Ramos (cell line): ENCODE data around the gene PMF1.
"Not testable (repeated sequence)": the region's sequence is repeated elsewhere in the genome, so short reads cannot be mapped to it uniquely, and the experiment has no call there.

Experiments used
- in situ Hi-C: fragments of 300-500 bp; cut with MboI; formaldehyde crosslinking; loops from one replicate; pipeline ENCODE4 v1.14.3; 2022; ENCODE audit warnings: low sequenced_read_pairs; ENCODE audit not compliant: unreplicated experiment

The PMF1 gene

DNA sequence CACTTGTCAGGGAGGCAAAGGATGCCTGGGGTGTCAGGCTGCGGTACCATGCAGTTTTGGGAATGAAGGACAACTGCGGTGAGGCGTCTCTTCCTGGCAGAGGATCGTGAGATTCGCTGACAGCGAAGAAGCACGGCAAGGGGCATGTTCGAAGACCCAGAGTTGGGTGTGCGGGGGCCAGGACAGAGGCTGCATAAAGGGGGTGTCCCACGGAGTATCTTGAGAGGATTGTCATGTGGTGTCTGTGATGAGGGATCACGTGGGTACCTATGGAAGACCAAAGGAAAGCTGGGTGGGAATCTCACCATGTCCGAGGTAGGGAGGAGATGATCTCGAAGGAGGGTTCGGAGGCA, 18.5 kb upstream of the PMF1 start:
- in situ Hi-C loops: no loop called here

DNA sequence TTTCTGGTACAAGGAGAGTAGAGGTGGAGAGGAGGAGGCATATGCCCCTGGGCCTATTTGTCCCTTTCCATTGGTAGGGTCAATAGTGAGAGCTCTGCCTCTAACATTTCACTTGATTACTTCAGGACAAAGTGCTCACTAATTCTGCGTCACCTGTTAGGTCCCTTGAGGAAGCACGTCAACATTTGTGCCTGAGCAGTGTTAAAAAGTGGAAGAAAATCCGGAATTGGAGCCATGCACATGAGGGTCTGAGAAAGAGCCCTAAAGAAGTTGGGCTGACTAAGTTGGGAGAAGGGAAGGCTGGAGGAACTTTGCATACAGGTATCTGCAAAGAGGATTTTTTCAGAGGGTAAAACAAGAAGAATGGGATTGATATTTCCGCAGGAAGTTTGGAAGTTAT, 17.0 kb upstream of the PMF1 start:
- in situ Hi-C loops: no loop called here

DNA sequence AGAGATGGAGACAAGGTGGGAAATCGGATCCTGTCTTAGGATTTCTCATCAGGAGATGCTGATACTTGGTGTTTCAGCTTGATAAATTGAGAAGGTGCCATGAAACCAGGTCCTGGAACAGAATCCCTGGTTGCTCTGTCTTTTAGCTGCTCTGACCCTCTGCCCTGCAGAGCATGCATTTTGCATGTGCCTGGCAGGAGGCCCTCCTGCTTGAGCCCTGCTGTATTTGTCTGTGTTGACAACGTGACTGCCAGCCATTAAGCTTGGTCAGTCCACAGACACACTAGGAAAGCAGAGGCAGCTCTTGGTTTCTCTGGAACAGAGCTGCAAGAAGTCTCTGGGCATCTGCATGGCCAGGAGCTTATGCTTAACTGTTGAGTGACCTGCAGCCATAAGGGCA, 16.4 kb upstream of the PMF1 start:
- in situ Hi-C loops: no loop called here

DNA sequence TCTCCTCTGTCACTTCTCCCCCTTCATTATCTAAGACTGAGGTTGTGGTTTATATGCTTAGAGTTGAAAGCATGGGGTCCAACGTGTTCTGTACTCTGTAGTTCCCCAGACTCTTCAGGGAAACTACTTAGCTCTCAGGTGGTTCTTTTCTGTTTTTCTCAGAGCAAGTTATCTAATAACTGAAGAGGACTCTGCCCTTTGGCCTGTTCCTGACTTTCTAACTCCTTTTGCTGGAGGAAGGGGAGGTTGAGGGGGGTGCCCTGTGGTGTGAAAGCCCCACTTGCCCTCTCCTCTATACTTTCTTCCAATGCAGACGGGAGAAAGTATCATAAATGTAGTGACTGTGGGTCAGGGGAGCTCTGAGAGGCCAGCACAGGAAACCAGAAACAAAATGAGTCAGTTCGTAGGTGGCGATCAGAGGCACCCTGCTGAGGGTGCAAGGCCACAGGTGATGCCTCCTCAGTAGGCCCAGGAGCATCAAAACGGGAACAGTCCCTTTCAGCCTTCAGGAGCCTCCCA, 13.9 kb upstream of the PMF1 start:
- in situ Hi-C loops: no loop called here

DNA sequence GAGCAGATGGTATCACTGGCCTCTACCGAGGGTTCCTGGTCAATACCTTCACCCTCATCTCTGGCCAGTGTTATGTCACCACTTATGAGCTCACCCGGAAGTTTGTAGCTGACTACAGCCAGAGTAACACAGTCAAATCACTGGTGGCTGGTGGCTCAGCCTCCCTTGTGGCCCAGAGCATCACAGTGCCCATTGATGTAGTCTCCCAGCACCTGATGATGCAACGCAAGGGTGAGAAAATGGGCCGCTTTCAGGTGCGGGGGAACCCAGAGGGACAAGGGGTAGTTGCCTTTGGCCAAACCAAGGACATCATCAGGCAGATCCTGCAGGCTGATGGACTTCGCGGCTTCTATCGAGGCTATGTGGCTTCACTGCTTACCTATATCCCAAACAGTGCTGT, 12.8 kb upstream of the PMF1 start:
- in situ Hi-C loops: no loop called here

DNA sequence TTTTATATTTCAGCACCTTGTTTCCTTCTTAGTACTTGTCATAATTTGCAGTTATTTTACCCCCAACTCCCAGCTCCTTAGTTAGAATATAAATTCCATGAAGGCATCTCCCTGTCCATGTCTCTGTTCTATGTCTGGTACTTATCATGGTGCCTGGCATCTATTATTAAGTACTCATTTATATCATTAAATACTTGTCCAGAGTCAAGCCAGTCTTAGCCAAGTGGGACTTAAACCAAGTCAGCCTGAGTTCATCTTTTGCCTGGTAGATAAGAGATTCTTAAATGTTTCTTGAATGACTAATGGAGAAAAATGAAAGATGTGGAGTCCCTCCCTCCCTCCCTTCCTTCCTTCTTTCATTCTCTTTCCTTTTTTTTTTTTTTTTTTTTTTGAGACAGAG, 9.5 kb upstream of the PMF1 start:
- in situ Hi-C loops: no loop called here

DNA sequence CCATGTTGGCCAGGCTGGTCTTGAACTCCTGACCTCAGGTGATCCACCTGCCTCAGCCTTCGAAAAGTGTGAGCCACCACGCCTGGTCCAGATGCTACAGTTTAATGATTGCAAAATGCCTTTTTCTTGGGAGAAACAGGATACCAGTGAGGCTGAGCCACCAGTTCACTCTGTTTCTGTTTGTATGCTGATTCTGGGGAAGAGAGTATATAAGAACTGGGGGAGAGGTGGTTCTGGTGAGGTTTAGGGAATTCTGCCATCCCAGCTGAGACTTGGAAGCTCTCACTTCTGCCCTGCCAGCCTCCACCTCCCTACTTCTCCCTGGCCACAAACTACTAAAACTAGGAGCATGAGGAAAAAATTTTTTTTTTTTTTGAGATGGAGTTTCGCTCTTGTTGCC, 8.1 kb upstream of the PMF1 start:
- in situ Hi-C loops: no loop called here

DNA sequence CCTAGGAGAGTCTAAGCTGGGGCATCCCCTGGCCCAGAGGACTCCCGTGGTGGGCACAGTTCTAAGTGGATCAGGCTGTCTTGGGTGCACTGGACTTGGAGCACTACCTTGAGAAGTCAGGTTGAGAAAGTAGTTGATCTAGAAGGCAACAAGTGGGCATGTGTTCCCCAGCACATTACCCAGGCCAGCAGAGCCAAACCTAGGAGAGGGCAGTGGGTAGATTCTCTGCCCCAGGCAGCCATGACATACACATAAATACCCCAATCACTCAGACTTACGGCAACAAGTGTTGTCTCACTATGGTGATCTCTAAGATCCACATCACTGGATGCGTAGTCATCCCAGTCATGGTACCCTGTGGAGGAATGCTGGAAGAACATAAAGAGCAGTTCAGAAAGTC, 1.6 kb upstream of the PMF1 start:
- in situ Hi-C loops: no loop called here

DNA sequence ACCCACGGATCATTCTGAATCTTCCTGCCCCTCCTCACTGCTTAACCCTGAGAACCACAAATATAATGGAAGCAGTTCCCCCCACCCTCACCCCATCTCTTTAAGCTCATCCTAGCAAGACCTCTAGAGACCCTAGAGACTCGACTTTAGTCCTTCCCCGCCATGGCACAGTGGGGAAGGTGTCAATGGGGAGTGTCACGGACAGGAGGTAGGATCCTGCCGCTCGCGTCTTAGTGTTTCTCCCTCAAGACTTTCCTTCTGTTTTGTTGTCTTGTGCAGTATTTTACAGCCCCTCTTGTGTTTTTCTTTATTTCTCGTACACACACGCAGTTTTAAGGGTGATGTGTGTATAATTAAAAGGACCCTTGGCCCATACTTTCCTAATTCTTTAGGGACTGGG, 677 bp upstream of the PMF1 start:
- in situ Hi-C loops: no loop called here

DNA sequence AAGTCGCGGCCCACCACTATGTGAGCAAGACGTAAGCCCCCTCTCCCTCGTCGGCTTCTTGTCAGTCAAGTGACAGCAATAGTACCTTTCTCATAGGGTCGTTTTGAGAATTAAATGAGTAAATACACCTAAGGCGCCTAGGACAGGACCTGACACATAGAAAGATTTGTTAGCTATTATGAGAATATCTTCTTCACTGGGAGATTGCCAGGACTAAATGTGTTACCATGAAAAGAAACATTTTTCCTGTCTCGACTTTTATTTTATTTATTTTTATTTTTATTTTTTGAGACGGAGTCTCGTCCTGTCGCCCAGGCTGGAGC, 798 bp downstream of the PMF1 start:
- in situ Hi-C loops: no loop called here

DNA sequence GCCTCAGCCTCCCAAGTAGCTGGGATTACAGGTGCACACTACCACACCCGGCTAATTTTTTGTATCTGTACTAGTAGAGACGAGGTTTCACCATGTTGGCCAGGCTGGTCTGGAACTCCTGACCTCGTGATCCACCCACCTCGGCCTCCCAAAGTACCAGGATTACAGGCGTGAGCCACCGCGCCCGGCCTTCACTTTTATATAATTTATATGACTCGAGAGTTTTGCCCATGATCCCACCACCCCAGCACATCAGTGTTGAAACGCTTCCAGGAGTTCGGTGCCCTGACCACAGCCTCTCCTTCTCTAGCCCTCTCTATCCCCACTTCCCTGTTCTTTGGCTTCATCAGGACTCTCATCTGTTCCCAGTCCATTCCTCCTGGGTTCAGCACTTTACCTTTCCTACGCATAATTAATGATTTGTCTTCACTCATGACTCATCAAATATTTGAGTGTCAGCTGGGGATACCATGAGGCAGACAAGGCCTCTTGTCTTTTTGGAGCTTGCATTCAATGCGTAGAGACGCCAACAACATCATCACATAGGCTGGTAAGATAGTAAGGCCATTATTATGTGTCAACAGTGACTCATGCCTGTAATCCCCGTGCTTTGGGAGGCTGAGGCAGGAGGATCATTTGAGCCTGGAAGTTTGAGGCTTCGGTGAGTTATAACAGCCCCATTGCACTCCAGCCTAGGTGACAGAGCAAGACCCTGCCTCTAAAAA, 1.4 kb downstream of the PMF1 start:
- in situ Hi-C loops: no loop called here

DNA sequence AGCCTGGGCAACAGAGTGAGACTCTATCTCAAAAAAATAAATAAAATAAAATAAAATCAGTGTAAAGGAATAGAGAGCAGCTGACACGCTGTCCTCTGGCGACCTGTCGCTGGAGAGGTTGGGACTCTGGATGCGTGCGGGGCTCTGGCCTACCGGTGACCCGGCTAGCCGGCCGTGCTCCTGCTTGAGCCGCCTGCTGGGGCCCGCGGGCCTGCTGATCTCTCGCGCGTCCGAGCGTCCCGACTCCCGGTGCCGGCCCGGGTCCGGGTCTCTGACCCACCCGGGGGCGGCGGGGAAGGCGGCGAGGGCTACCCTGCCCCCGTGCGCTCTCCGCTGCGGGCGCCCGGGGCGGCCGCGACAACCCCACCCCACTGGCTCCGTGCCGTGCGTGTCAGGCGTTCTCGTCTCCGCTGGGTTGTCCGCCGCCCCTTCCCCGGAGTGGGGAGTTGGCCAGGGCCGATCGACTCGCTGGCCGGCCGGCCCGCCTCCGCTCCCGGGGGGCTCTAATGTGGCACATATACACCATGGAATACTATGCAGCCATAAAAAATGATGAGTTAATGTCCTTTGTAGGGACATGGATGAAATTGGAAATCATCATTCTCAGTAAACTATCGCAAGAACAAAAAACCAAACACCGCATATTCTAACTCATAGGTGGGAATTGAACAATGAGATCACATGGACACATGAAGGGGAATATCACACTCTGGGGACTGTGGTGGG, 3.7 kb downstream of the PMF1 start:
- in situ Hi-C loops: not testable (repeated sequence)

DNA sequence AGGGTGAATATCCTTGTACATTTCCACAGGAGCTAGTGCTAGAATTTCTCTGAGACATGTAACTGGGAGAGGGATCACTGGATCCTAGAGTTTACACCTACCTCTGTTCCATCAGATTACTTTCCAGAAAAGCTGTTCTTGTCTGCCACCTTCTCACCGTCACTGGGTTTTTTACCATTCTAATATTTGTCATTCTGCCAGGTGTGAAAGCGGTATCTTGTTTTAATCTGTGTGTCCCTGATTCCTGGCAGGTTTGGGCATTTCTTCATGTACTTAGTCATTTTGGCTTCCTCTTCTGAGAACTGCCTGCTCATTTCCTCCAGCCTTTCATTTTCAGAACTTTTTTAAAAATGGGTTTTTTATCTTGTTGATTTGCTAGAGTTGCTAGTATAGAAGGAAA, 5.1 kb downstream of the PMF1 start:
- in situ Hi-C loops: no loop called here

DNA sequence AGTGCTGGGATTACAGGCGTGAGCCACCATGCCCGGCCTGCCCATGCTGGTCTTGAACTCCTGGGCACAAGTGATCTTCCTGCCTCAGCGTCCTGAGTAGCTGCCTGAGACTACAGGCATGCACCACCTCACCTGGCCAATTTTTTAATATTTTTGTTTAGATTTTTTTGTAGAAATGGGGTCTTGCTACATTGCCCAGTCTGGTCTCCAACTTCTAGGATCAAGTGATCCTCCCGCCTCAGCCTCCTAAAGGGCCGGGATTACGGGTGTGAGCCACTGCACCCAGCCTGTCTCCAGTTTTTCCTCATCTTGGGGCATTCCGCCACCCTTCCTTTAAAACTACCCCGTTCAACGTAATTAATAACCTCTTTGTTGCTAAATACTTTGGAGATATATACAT, 7.4 kb downstream of the PMF1 start:
- in situ Hi-C loops: loop anchor here (5.0 kb wide), 1 partner anchor 73 kb away; no protein-coding TSS in a partner anchor

DNA sequence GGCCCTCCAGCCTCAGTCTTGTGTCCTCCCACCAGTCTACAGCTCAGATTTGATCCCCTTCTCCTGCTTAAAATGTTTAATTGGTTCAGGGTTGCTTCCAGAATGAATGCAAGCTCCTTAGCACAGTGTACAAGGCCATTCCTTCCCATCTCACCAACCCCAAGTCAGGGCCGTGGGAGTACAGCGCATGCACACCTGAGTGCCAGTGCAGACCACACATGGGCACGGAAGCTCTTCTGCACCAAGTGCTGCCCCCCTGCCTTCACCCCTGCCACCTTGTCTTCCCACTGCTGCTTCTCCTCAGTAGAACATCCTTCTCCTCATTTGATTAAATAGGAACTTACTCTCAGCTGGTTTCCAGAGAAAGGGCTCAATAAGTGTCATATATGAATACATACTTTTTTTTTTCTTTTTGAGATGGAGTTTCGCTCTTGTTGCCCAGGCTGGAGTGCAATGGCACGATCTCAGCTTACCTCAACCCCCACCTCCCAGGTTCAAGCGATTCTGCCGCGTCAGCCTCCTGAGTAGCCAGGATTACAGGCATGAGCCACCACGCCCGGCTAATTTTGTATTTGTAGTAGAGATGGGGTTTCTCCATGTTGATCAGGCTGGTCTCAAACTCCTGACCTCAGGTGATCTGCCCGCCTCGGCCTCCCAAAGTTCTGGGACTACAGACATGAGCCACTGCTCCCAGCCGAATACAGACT, 9.3 kb downstream of the PMF1 start:
- in situ Hi-C loops: loop anchor here (5.0 kb wide), 1 partner anchor 75 kb away; no protein-coding TSS in a partner anchor

DNA sequence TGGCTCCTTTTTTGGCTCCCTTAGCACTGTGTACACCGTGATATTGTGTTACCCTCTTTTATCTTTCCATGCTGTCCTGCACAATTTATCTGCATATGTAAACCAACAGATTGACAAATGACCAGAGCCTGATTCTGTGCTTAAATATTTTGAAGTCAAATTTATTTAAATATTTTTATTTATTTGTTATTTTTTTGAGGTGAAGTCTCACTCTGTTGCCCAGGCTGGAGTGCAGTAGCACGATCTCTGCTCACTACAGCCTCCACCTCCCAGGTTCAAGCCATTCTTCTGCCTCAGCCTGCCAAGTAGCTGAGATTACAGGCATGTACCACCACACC, 12.8 kb downstream of the PMF1 start:
- in situ Hi-C loops: no loop called here

DNA sequence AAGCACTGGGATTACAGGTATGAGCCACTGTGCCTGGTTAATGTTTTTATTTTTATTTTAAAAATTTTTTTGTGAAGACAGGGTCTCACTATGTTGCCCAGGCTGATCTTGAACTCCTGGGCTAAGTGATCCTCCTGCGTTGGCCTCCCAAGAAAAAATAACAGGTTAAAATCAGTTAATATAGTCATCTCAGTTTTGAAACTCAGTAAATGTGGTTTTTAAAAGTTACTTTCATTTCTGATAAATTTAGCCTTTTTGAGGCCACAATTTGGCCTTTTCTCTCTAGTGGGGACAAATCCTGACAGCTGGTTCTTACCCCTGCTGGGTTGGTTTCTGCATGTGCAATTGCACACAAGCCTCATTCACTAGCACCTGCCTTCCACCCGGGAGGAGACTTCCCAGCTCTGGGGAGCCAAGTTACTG, 13.3 kb downstream of the PMF1 start:
- in situ Hi-C loops: no loop called here

DNA sequence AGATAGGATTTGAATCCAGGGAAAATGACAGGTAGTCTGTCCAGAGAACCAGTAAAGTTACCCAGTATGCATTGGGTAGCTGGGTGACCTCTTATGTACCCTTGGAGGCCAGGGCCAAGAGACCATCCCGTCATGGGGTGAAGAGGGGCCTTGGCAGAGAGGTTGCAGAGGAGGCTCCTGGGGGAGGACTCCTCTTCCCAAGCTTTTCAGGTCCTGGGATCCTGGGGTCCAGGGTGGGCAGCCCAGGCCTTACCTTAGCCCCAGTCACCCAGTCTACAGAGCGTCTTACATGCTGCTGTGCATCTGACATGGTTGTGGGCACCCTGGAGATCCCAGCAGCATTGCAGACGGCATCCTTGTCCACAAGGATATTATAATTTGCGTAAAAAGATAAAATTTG, 14.0 kb downstream of the PMF1 start:
- in situ Hi-C loops: no loop called here

DNA sequence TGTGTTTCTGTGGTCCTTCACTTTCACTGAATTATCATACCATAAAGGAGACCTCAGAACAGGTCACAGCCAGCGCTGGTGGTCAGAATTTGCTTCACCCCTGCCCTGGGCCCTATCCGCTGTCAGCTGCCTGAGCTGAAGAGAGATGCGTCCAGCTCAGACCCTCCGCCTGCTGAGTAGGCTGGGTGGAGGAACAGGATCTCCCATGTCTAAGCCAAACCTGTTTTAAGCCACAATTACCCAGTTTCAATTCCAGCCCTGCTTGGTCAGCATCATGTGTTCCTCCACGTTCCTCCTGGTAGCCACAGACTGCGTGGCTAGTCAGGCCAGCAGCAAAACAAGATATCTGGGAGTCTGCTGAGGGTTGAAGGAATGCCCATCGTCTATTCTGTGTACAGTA, 15.7 kb downstream of the PMF1 start:
- in situ Hi-C loops: no loop called here

DNA sequence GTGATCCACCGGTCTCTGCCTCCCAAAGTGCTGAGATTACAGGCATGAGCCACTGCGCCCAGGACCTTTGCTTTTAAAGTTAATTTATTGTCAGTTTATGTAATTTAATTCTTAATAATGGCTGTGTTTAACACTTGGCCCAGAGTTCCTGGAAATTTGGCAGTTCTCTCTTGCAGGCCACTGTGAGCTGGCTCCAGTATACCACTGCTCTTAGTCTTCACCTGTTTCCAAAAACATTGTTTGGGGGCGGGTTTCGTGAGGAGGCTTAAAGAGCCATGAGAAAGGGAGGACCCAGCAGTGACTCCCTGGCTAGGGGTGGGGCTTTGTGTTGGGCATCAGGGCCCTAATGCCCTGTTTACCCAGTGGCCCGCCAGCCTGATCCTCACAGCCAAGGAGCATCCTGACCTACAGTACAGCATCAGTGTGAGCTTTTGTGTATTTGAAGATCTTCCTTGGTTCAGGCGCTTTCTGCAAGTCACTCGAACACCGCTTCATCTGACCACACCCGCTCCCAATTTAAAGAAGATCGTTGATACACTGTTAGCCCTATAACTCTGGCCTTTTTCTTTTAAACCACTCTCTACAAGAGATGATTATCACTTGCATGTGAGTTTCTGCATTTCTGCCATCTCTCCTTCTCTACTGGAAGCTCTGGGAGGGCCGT, 17.1 kb downstream of the PMF1 start:
- in situ Hi-C loops: no loop called here

DNA sequence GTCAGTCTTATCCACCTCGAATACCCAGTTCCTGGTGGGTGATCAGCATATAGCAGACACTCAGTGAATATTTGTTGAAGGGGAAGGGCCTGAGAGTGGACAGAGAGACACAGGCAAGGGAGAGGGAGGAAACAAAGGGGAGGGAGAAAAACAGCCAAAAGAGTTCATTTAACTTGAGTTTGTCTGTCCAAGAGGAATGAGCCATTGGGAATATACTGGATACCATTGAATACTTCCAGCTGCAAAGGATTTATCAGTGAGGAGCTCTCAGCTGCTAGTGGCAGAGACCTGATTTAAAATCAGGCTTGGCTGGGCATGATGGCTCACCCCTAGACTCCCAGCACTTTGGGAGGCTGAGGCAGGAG, 17.6 kb downstream of the PMF1 start:
- in situ Hi-C loops: no loop called here
